ENCODE results near the gene RAB30.

RAB30 gene

DNA sequence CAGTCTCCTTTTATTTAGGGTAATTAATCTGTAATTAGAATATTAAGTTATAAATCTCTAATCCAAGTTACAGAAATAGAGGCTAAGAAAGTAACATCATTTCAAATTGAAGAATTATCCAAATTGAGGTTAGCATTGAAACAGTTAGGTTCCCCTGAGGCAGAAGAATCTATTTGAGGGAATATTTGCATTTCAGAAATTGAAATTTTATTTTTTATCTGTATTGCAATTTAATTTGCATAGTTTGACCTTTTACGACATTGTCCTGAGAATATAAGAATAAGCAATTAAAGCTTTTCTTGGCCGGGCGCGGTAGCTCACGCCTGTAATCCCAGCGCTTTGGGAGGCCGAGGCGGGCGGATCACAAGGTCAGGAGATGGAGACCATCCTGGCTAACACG, 142.6 kb downstream of the RAB30 start:
- Histone ChIP-seq H3K4me3 (ENCODE audit: low read length) (peak overlapping the region; percentile 59), H3K4me2 (ENCODE audit: low read length) (peak overlapping the region; percentile 82), H4K20me1 (ENCODE audit: control insufficient read depth, insufficient read depth, low read depth, low read length) (no peaks in the 10 kb centered on the region), H3K4me1 (ENCODE audit: control insufficient read depth, low read length) (peaks cover 60% of the 10 kb centered on the region), H3K27ac (ENCODE audit: low read depth, low read length) (peak overlapping the region; percentile 97), H3K9me2 (replicated peaks; ENCODE audit: control insufficient read depth, low read length) (no peaks in the 10 kb centered on the region), H3K79me2 (ENCODE audit: control insufficient read depth, low read length) (peaks cover 12% of the 10 kb centered on the region), H3K27me3 (ENCODE audit: control insufficient read depth, low read length) (no peaks in the 10 kb centered on the region), H3F3A (ENCODE audit: control insufficient read depth, insufficient read depth) (peaks cover 31% of the 10 kb centered on the region), H3K9me3 (ENCODE audit: control insufficient read depth, insufficient read depth, low read length) (no peaks in the 10 kb centered on the region), H3K36me3 (ENCODE audit: control insufficient read depth, low read length) (peaks cover 48% of the 10 kb centered on the region)
- no peak for TF ChIP-seq EZH2phosphoT487 (IDR thresholded peaks at IDR 0.05; ENCODE audit: borderline replicate concordance, low read length)
- TF ChIP-seq, protein P1, sequence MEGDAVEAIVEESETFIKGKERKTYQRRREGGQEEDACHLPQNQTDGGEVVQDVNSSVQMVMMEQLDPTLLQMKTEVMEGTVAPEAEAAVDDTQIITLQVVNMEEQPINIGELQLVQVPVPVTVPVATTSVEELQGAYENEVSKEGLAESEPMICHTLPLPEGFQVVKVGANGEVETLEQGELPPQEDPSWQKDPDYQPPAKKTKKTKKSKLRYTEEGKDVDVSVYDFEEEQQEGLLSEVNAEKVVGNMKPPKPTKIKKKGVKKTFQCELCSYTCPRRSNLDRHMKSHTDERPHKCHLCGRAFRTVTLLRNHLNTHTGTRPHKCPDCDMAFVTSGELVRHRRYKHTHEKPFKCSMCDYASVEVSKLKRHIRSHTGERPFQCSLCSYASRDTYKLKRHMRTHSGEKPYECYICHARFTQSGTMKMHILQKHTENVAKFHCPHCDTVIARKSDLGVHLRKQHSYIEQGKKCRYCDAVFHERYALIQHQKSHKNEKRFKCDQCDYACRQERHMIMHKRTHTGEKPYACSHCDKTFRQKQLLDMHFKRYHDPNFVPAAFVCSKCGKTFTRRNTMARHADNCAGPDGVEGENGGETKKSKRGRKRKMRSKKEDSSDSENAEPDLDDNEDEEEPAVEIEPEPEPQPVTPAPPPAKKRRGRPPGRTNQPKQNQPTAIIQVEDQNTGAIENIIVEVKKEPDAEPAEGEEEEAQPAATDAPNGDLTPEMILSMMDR (IDR thresholded peaks at IDR 0.05; ENCODE audit: low read depth, low read length, poor library complexity, severe bottlenecking) = no peak

DNA sequence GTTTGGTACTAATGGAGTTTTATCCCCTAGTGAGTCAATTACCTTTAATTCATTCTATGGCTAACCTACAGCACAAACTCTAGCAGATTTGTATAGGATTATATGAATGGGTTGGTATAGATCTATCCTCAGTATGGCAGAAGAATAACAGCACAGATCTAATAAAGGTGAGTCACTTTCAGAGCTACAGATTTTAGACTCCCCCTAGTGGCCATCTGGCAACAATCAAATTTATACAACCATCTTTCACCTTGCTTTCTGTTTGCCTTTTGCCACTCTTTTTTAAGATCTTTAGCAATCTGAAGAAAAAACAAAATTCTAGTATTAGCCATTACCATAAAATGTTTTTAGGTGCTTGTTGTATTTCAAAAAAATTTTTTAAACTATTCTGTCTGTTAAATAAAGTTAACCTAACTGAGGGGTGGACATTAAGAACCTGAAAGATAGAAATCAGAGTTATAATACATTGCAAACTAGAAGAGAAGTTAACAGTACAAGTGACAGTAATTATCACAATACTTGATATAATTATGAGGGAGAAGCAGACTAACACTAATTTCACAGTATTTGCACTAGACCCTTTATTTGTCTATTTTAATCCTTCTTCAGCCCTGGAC, 144.3 kb downstream of the RAB30 start:
- H3K4me3 ChIP-seq (ENCODE audit: low read length) = peak overlapping the region; percentile 27
- H3K27ac ChIP-seq (ENCODE audit: low read depth, low read length) = peak overlapping the region; percentile 97
- H3K4me2 ChIP-seq (ENCODE audit: low read length) = peak overlapping the region; percentile 53
- peaks cover 18% of the 10 kb centered on the region for H3K79me2 ChIP-seq (ENCODE audit: control insufficient read depth, low read length)
- TF ChIP-seq EZH2phosphoT487 (IDR thresholded peaks at IDR 0.05; ENCODE audit: borderline replicate concordance, low read length) = no peak
- TF ChIP-seq, protein P1 (IDR thresholded peaks at IDR 0.05; ENCODE audit: low read depth, low read length, poor library complexity, severe bottlenecking) = peak; percentile 90
- no peaks in the 10 kb centered on the region for H3K9me2 ChIP-seq (replicated peaks; ENCODE audit: control insufficient read depth, low read length)
- H4K20me1 ChIP-seq (ENCODE audit: control insufficient read depth, insufficient read depth, low read depth, low read length) = no peaks in the 10 kb centered on the region
- H3F3A ChIP-seq (ENCODE audit: control insufficient read depth, insufficient read depth) = peaks cover 31% of the 10 kb centered on the region
- no peaks in the 10 kb centered on the region for H3K27me3 ChIP-seq (ENCODE audit: control insufficient read depth, low read length)
- H3K36me3 ChIP-seq (ENCODE audit: control insufficient read depth, low read length) = peaks cover 44% of the 10 kb centered on the region
- H3K4me1 ChIP-seq (ENCODE audit: control insufficient read depth, low read length) = peaks cover 55% of the 10 kb centered on the region
- no peaks in the 10 kb centered on the region for H3K9me3 ChIP-seq (ENCODE audit: control insufficient read depth, insufficient read depth, low read length)

DNA sequence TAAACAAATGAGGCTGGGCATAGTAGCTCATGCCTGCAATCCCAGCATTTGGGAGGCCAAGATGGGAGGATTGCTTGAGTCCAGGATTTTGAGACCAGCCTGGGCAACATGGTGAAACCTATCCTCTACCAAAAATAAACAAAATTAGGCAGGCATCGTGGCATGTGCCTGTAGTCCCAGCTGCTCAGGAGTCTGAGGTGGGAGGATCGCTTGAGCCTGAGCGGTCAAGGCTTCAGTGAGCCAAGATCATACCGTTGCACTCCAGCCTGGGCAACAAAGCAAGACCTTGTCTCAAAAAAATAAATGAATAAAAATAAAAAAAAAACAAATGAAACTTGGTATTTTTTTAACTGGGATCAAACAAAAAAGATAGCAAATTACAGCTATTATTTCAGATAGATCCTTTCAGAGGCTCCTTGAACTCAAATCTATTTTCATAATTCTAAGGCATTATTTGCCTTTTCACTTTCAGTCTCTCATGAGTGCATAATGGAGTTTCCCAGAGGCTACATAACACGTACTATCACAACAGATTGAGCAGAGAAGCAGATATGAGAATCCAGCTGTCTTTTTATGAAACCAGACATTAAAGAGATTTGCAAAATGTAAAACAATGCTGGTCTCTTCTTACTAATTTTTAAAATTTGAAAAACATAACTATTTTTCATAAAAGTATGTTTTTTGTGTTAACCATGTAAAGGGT, 147.0 kb downstream of the RAB30 start:
- TF ChIP-seq, protein P1 (IDR thresholded peaks at IDR 0.05; ENCODE audit: low read depth, low read length, poor library complexity, severe bottlenecking) = no peak
- no peak for TF ChIP-seq EZH2phosphoT487 (IDR thresholded peaks at IDR 0.05; ENCODE audit: borderline replicate concordance, low read length)
- Histone ChIP-seq H4K20me1 (ENCODE audit: control insufficient read depth, insufficient read depth, low read depth, low read length) (no peaks in the 10 kb centered on the region), H3K4me2 (ENCODE audit: low read length) (no peak overlapping the region), H3K4me3 (ENCODE audit: low read length) (no peak overlapping the region), H3K4me1 (ENCODE audit: control insufficient read depth, low read length) (peaks cover 50% of the 10 kb centered on the region), H3K9me3 (ENCODE audit: control insufficient read depth, insufficient read depth, low read length) (no peaks in the 10 kb centered on the region), H3K36me3 (ENCODE audit: control insufficient read depth, low read length) (peaks cover 45% of the 10 kb centered on the region), H3K27ac (ENCODE audit: low read depth, low read length) (no peak overlapping the region), H3K27me3 (ENCODE audit: control insufficient read depth, low read length) (no peaks in the 10 kb centered on the region), H3K79me2 (ENCODE audit: control insufficient read depth, low read length) (peaks cover 32% of the 10 kb centered on the region), H3K9me2 (replicated peaks; ENCODE audit: control insufficient read depth, low read length) (no peaks in the 10 kb centered on the region), H3F3A (ENCODE audit: control insufficient read depth, insufficient read depth) (peaks cover 15% of the 10 kb centered on the region)

Measured in DOHH2 (cell line).